Measurements from ENCODE around the gene TNK2. TPM values are rescaled to one million over a fixed set of nuclear protein-coding genes. Genes with fewer than 3 reads are reported as not detected.

TNK2 gene
- total RNA-seq, 1 experiment from 2014 or later = 36.0 TPM

DNA sequence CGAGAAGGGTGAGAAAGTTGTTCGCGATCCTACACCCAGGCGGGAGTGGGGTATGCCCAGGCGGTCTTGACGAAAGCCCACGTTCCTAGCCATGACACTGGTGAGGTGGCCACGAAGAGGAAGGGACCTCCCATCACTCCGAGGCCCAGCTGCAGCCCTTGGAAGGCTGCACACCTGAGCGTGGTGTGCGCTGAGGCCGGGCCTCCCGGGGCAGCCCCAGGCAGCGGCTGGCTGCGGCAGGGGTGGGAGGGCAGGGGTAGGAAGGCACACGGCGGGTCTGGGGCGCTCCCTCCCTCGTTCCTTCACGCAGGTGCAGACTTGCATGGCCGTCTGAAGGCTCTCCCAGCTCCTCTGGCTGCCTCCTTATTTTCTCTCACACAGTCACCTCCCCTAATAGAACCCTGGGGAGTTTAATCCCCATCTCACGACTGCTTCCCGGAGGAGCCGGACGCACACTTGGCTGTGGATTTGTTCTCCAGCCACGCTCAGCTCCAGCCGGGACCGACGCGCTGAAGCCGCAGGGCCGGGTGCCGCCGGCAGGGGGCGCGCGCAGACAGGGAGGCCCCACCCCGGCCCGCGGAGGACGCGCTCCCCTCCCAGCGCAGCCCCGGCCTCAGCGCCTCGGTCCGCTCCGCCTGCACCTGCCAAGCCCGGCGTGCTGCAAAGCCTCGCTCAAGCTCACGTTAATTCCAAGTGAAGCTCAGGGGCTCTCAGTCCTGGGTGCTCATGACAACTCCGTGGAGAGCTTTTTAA is 58.9 kb downstream of the TNK2 start:
- no peaks in the 10 kb centered on the region for H3K27me3 Mint-ChIP-seq (ENCODE audit: insufficient read depth, unreplicated experiment)
- no peak overlapping the region for H3K4me3 ChIP-seq (ENCODE audit: low read depth, low read length)
- H3K4me1 Mint-ChIP-seq (ENCODE audit: low read depth, unreplicated experiment) = peaks cover 8% of the 10 kb centered on the region
- H3K27me3 ChIP-seq (replicated peaks; ENCODE audit: control insufficient read depth, insufficient read depth, low read length) = no peaks in the 10 kb centered on the region
- peaks cover 10% of the 10 kb centered on the region; the same call in 1 of the 2 replicates for H3K4me1 ChIP-seq
- no peaks in the 10 kb centered on the region for H3K9me3 Mint-ChIP-seq (ENCODE audit: unreplicated experiment)
- peak; percentile 36 to 64 for TF ChIP-seq CTCF (IDR thresholded peaks at IDR 0.05; ENCODE audit: insufficient read depth in 1 of 2, low read depth in 1 of 2, low read length in 1 of 2, severe bottlenecking in 1 of 2, unreplicated experiment in 1 of 2)
- POLR2A ChIA-PET = no interaction called here
- H3K4me3 Mint-ChIP-seq (ENCODE audit: unreplicated experiment) = no peak overlapping the region
- CTCF ChIA-PET = interaction anchor here (0.5 to 2.3 kb wide), 5 partner anchors 10 to 1165 kb away, joined by 3 to 9 read pairs (median 3); no protein-coding TSS in a partner anchor
- no peak overlapping the region for H3K27ac Mint-ChIP-seq (ENCODE audit: unreplicated experiment)
- no peaks in the 10 kb centered on the region for H3K36me3 Mint-ChIP-seq (ENCODE audit: insufficient read depth, unreplicated experiment)
- intact Hi-C loops (cut with micrococcal nuclease; ENCODE audit: unreplicated experiment) = loop anchor here (1.0 kb wide), 1 partner anchor 291 kb away; no protein-coding TSS in a partner anchor
- H3K9me3 ChIP-seq = no peaks in the 10 kb centered on the region
- no TSS peak for BruUV-seq (replicated peaks)
- DNase-seq = peak in 1 of 2 experiments; percentile 71
- no peaks in the 10 kb centered on the region for H3K36me3 ChIP-seq (ENCODE audit: control insufficient read depth, insufficient read depth, low read length)

- BruUV-seq (replicated peaks) = no TSS peak
- DNase-seq = peak; percentile 29 to 65
- intact Hi-C loops (cut with micrococcal nuclease; ENCODE audit: unreplicated experiment) = no loop called here
- Histone ChIP-seq H3K36me3 (ENCODE audit: control insufficient read depth, insufficient read depth, low read length) (no peaks in the 10 kb centered on the region), H3K27me3 (replicated peaks; ENCODE audit: control insufficient read depth, insufficient read depth, low read length) (no peaks in the 10 kb centered on the region), H3K4me3 (ENCODE audit: low read depth, low read length) (no peak overlapping the region), H3K4me1 (peaks cover 8% of the 10 kb centered on the region; the same call in 1 of the 2 replicates), H3K9me3 (no peaks in the 10 kb centered on the region)
- no peaks in the 10 kb centered on the region for H3K9me3 Mint-ChIP-seq (ENCODE audit: unreplicated experiment)
- H3K4me1 Mint-ChIP-seq (ENCODE audit: low read depth, unreplicated experiment) = peaks cover 8% of the 10 kb centered on the region
- H3K27ac Mint-ChIP-seq (ENCODE audit: unreplicated experiment) = no peak overlapping the region
- CTCF ChIA-PET = no interaction called here
- H3K27me3 Mint-ChIP-seq (ENCODE audit: insufficient read depth, unreplicated experiment) = no peaks in the 10 kb centered on the region
- POLR2A ChIA-PET = no interaction called here
- H3K36me3 Mint-ChIP-seq (ENCODE audit: insufficient read depth, unreplicated experiment) = no peaks in the 10 kb centered on the region
- TF ChIP-seq CTCF (IDR thresholded peaks at IDR 0.05; ENCODE audit: insufficient read depth in 1 of 2, low read depth in 1 of 2, low read length in 1 of 2, severe bottlenecking in 1 of 2, unreplicated experiment in 1 of 2) = no peak
- no peak overlapping the region for H3K4me3 Mint-ChIP-seq (ENCODE audit: unreplicated experiment)
These were observed 61.0 kb downstream of the TNK2 start for GRCh38 chr3:195847055-195847950.

GRCh38 chr3:195845483-195845882 is 62.9 kb downstream of the TNK2 start:
- Mint-ChIP-seq H3K27me3 (ENCODE audit: insufficient read depth, unreplicated experiment) (no peaks in the 10 kb centered on the region), H3K36me3 (ENCODE audit: insufficient read depth, unreplicated experiment) (no peaks in the 10 kb centered on the region), H3K4me3 (ENCODE audit: unreplicated experiment) (no peak overlapping the region), H3K27ac (ENCODE audit: unreplicated experiment) (no peak overlapping the region), H3K4me1 (ENCODE audit: low read depth, unreplicated experiment) (peaks cover 8% of the 10 kb centered on the region), H3K9me3 (ENCODE audit: unreplicated experiment) (no peaks in the 10 kb centered on the region)
- Histone ChIP-seq H3K4me3 (ENCODE audit: low read depth, low read length) (no peak overlapping the region), H3K9me3 (no peaks in the 10 kb centered on the region), H3K4me1 (peaks cover 8% of the 10 kb centered on the region; the same call in 1 of the 2 replicates), H3K36me3 (ENCODE audit: control insufficient read depth, insufficient read depth, low read length) (no peaks in the 10 kb centered on the region), H3K27me3 (replicated peaks; ENCODE audit: control insufficient read depth, insufficient read depth, low read length) (no peaks in the 10 kb centered on the region)
- ChIA-PET CTCF (no interaction called here), POLR2A (no interaction called here)
- DNase-seq = no peak
- no TSS peak for BruUV-seq (replicated peaks)
- TF ChIP-seq CTCF (IDR thresholded peaks at IDR 0.05; ENCODE audit: insufficient read depth in 1 of 2, low read depth in 1 of 2, low read length in 1 of 2, severe bottlenecking in 1 of 2, unreplicated experiment in 1 of 2) = no peak
- intact Hi-C loops (cut with micrococcal nuclease; ENCODE audit: unreplicated experiment) = no loop called here

All from Caco-2 (cell line).